ENCODE results near the gene KANSL3.

Gene KANSL3

GRCh38 chr2:96546797-96547196, 91.3 kb downstream of the KANSL3 start:
- DNase-seq (ENCODE audit: low read depth in 1 of 2, low spot score in 1 of 2), result no peak

- DNase-seq (ENCODE audit: low read depth in 1 of 2, low spot score in 1 of 2), result no peak
Observed at GRCh38 chr2:96546321-96546720, 91.8 kb downstream of the KANSL3 start.

All from activated CD4-positive, alpha-beta T cell treated with anti-CD3 and anti-CD28 coated beads, Interleukin-2, amount 50 U/mL, for 24 hours (primary cell).